Measurements from ENCODE around the gene TRAF6. TPM values are rescaled to one million over a fixed set of nuclear protein-coding genes. Genes with fewer than 3 reads are reported as not detected.

Gene TRAF6
- total and polyA plus RNA-seq, 10 of the 15 experiments (the other 5 are each of a cell fraction or from before 2014, with no cell fraction given) = 1.4 to 10.9 (median 7.0) TPM

GRCh38 chr11:36463781-36464180 lies 46.3 kb downstream of the TRAF6 start (continued):
- TF ChIP-seq SKIL (IDR thresholded peaks at IDR 0.05; ENCODE audit: low read depth, poor library complexity, severe bottlenecking) (no peak), ATF2 (IDR thresholded peaks at IDR 0.05; ENCODE audit: low read length) (no peak), JUNB (IDR thresholded peaks at IDR 0.05) (no peak), HDAC6 (IDR thresholded peaks at IDR 0.05; ENCODE audit: unreplicated experiment) (no peak), REST (IDR thresholded peaks at IDR 0.05; ENCODE audit: low read depth, low read length) (no peak), ZNF384 (IDR thresholded peaks at IDR 0.05; ENCODE audit: borderline replicate concordance, low read depth, low read length) (no peak), EED (IDR thresholded peaks at IDR 0.05; ENCODE audit: low read depth) (no peak), ZNF24 (IDR thresholded peaks at IDR 0.05) (no peak), NFXL1 (IDR thresholded peaks at IDR 0.05; ENCODE audit: borderline replicate concordance) (no peak), PRDM15 (CRISPR knock-in tag; IDR thresholded peaks at IDR 0.05) (no peak), MAX (IDR thresholded peaks at IDR 0.05; ENCODE audit: low read depth, low read length) (no peak)
